HCT116 (cell line): ENCODE data around the gene ADAM8. TPM values are rescaled to one million over a fixed set of nuclear protein-coding genes. Genes with fewer than 3 reads are reported as not detected.

Experiments
- ATAC-seq: fragments of 200-7000 bp; cut with Tn5 transposase; 2 replicates; pipeline ENCODE4 v1.9.1; 2020; ENCODE audit warnings: mild to moderate bottlenecking, moderate library complexity
- BruUV-seq: library from RNA; stranded (reverse); fragments of 400-500 nt; replicated peaks from 2 replicates; lab custom pipeline; 2021; lab: Mats Ljungman, UMichigan
- CTCF ChIA-PET: fragments of 300-600 bp; sonication (Branson Sonifier 250); formaldehyde crosslinking; loops from one replicate; lab custom pipeline; 2021; ENCODE audit warnings: antibody characterized with exemption; lab: Charles Lee
- POLR2A ChIA-PET: fragments of 300-600, 350-600 bp; sonication (Branson Sonifier 250); formaldehyde crosslinking; loops from one replicate; lab custom pipeline; 2021; ENCODE audit warnings: antibody characterized with exemption; lab: Charles Lee
- RAD21 ChIA-PET, 2 experiments: fragments of 300-600 bp; sonication (Branson Sonifier 250); formaldehyde crosslinking; loops; one replicate each; lab custom pipeline; 2023; ENCODE audit warnings: low total read pairs in 2 of 2; ENCODE audit not compliant: uncharacterized antibody in 2 of 2, unreplicated experiment in 2 of 2, low non-redundant PET in 1 of 2; lab: Charles Lee
- DNase-seq: peaks from one replicate; pipeline ENCODE4 v3.0.0-alpha.2; 2010; ENCODE audit warnings: low read depth, low spot score
- H2AFZ ChIP-seq: fragments of 200-600 bp; shearing (Covaris generic), sonication (generic); 2 replicates; pipeline ENCODE4 v1.6.1; 2017; ENCODE audit warnings: low read depth, mixed run types, mixed read lengths, antibody characterized with exemption, low read length; ENCODE audit not compliant: poor library complexity, severe bottlenecking
- H3K27ac ChIP-seq: 2 replicates; pipeline ENCODE4 v1.5.1; 2012; ENCODE audit warnings: low read depth, low read length
- H3K27me3 ChIP-seq: fragments of 200-600 bp; sonication (generic); 2 replicates; pipeline ENCODE4 v1.6.1; 2016; ENCODE audit warnings: mixed run types, low read length, mixed read lengths; ENCODE audit not compliant: insufficient read depth
- H3K36me3 ChIP-seq, 2 experiments: fragments of 200-500 bp in 1 of 2; fragments of 200-600 bp in 1 of 2; sonication (Bioruptor generic) in 1 of 2; sonication (generic) in 1 of 2; 2 replicates each; pipeline versions ENCODE4 v1.5.1 to v1.6.1; 2014 to 2016; ENCODE audit warnings: low read length in 2 of 2, inconsistent platforms in 1 of 2, mixed read lengths in 1 of 2, mixed run types in 1 of 2; ENCODE audit not compliant: insufficient read depth in 2 of 2, control insufficient read depth in 1 of 2
- H3K4me1 ChIP-seq, 2 experiments: fragments of 200-600 bp in 1 of 2; sonication (generic) in 1 of 2; 2 replicates each; pipeline versions ENCODE4 v1.5.1 to v1.6.1; 2012 to 2017; ENCODE audit warnings: low read length in 2 of 2, inconsistent platforms in 1 of 2, mild to moderate bottlenecking in 1 of 2, mixed read lengths in 1 of 2, mixed run types in 1 of 2, moderate library complexity in 1 of 2; ENCODE audit not compliant: insufficient read depth in 2 of 2, control insufficient read depth in 1 of 2
- H3K4me2 ChIP-seq: fragments of 200-600 bp; sonication (generic); 2 replicates; pipeline ENCODE4 v1.6.1; 2017; ENCODE audit warnings: mixed run types, low read length, mixed read lengths
- H3K4me3 ChIP-seq, 2 experiments: fragments of 200-600 bp in 1 of 2; sonication (generic) in 1 of 2; replicated peaks in 1 of 2; 2 replicates each; pipeline ENCODE4 v1.5.1; 2011 to 2016; ENCODE audit warnings: low read length in 2 of 2, control low read depth in 1 of 2, low read depth in 1 of 2, mild to moderate bottlenecking in 1 of 2, mixed read lengths in 1 of 2, mixed run types in 1 of 2
- H3K79me2 ChIP-seq: fragments of 200-600 bp; sonication (generic); 2 replicates; pipeline ENCODE4 v1.6.1; 2017; ENCODE audit warnings: mild to moderate bottlenecking, mixed run types, low read length, moderate library complexity, mixed read lengths; ENCODE audit not compliant: insufficient read depth
- H3K9ac ChIP-seq: fragments of 200-600 bp; sonication (generic); 2 replicates; pipeline ENCODE4 v1.6.1; 2016; ENCODE audit warnings: low read length, mixed read lengths
- H3K9me2 ChIP-seq: fragments of 200-600 bp; sonication (generic), shearing (Covaris generic); 2 replicates; pipeline ENCODE4 v1.6.1; 2017; ENCODE audit warnings: mixed run types, mild to moderate bottlenecking, moderate library complexity; ENCODE audit not compliant: insufficient read depth
- H3K9me3 ChIP-seq, 2 experiments: fragments of 200-500 bp in 1 of 2; fragments of 200-600 bp in 1 of 2; sonication (Bioruptor generic) in 1 of 2; sonication (generic) in 1 of 2; 2 replicates each; pipeline ENCODE4 v1.6.1; 2014 to 2017; ENCODE audit warnings: low read length in 2 of 2, mixed read lengths in 2 of 2, inconsistent platforms in 1 of 2, low read depth in 1 of 2, mild to moderate bottlenecking in 1 of 2, mixed run types in 1 of 2, moderate library complexity in 1 of 2; ENCODE audit not compliant: control insufficient read depth in 1 of 2, insufficient read depth in 1 of 2
- H4K20me1 ChIP-seq: fragments of 200-600 bp; sonication (generic), shearing (Covaris generic); 2 replicates; pipeline ENCODE4 v1.6.1; 2017; ENCODE audit warnings: mixed run types, mild to moderate bottlenecking, moderate library complexity; ENCODE audit not compliant: insufficient read depth
- CBX3 ChIP-seq: IDR thresholded peaks from 2 replicates; pipeline ENCODE4 v1.6.1; 2012; ENCODE audit warnings: low read depth
- EGR1 ChIP-seq: IDR thresholded peaks from 2 replicates; pipeline ENCODE4 v1.6.1; 2012; ENCODE audit warnings: low read depth
- ELF1 ChIP-seq: IDR thresholded peaks from 2 replicates; pipeline ENCODE4 v1.6.1; 2012; ENCODE audit warnings: low read depth, borderline replicate concordance
- FOSL1 ChIP-seq: IDR thresholded peaks from 2 replicates; pipeline ENCODE4 v1.6.1; 2012; ENCODE audit warnings: low read depth
- SRF ChIP-seq: IDR thresholded peaks from 2 replicates; pipeline ENCODE4 v1.6.1; 2012; ENCODE audit warnings: low read depth
- ZFX ChIP-seq: fragments of 450-650 bp; IDR thresholded peaks from 2 replicates; pipeline ENCODE4 v1.6.1; 2017
- intact Hi-C: fragments of 100-400 bp; cut with micrococcal nuclease; formaldehyde crosslinking; loops from 2 replicates; pipeline ENCODE4 v1.10.0; 2022
- total RNA-seq: library from RNA; stranded (reverse); gene quantifications from one replicate; pipeline ENCODE4 v1.2.1, GENCODE V29; 2021; ENCODE audit not compliant: unreplicated experiment
- TF ChIP-seq, protein P1 (sequence below): IDR thresholded peaks from 2 replicates; pipeline ENCODE4 v1.6.1; 2012
- TF ChIP-seq, protein P2 (sequence below), 3 experiments: fragments of 200-600 bp in 1 of 3; sonication (generic) in 1 of 3; IDR thresholded peaks in 2 of 3; conservative IDR thresholded peaks in 1 of 3; 2 replicates each; pipeline ENCODE4 v1.5.1; 2012 to 2017; ENCODE audit warnings: low read depth in 2 of 3, low read length in 2 of 3, antibody characterized with exemption in 1 of 3, borderline replicate concordance in 1 of 3, control low read depth in 1 of 3, mild to moderate bottlenecking in 1 of 3, mixed read lengths in 1 of 3, mixed run types in 1 of 3, moderate library complexity in 1 of 3; ENCODE audit not compliant: insufficient read depth in 1 of 3

Gene ADAM8
- total RNA-seq, 1 experiment from 2014 or later: 4.1 TPM

- DNase-seq: no peak
- ChIA-PET CTCF (no interaction called here), POLR2A (no interaction called here), RAD21 (no interaction called here)
- Histone ChIP-seq H3K36me3 (no peaks in the 10 kb centered on the region; a peak in 1 of 4 replicates), H3K9me3 (no peaks in the 10 kb centered on the region), H3K4me3 (no peak overlapping the region), H3K9ac (no peak overlapping the region), H4K20me1 (no peaks in the 10 kb centered on the region), H3K4me1 (peaks cover 0 to 6% of the 10 kb centered on the region in 2 experiments; a peak in 1 of 4 replicates), H3K79me2 (no peaks in the 10 kb centered on the region), H3K9me2 (no peaks in the 10 kb centered on the region), H3K4me2 (no peak overlapping the region), H3K27me3 (no peaks in the 10 kb centered on the region), H2AFZ (no peak overlapping the region), H3K27ac (no peak overlapping the region)
- intact Hi-C loops: no loop called here
- no peak for ATAC-seq
- TF ChIP-seq EGR1 (no peak), CBX3 (no peak), ELF1 (no peak), ZFX (no peak)
- TF ChIP-seq, protein P1, sequence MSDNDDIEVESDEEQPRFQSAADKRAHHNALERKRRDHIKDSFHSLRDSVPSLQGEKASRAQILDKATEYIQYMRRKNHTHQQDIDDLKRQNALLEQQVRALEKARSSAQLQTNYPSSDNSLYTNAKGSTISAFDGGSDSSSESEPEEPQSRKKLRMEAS: no peak
- TF ChIP-seq, protein P2, sequence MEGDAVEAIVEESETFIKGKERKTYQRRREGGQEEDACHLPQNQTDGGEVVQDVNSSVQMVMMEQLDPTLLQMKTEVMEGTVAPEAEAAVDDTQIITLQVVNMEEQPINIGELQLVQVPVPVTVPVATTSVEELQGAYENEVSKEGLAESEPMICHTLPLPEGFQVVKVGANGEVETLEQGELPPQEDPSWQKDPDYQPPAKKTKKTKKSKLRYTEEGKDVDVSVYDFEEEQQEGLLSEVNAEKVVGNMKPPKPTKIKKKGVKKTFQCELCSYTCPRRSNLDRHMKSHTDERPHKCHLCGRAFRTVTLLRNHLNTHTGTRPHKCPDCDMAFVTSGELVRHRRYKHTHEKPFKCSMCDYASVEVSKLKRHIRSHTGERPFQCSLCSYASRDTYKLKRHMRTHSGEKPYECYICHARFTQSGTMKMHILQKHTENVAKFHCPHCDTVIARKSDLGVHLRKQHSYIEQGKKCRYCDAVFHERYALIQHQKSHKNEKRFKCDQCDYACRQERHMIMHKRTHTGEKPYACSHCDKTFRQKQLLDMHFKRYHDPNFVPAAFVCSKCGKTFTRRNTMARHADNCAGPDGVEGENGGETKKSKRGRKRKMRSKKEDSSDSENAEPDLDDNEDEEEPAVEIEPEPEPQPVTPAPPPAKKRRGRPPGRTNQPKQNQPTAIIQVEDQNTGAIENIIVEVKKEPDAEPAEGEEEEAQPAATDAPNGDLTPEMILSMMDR (IDR thresholded peaks at IDR 0.05 in 2 of 3, conservative IDR thresholded peaks at IDR 0.05 in 1 of 3; ENCODE audit: borderline replicate concordance in 1 of 3, insufficient read depth in 1 of 3, low read depth in 2 of 3, low read length in 2 of 3): no peak
- BruUV-seq: no TSS peak
Measured at GRCh38 chr10:133293810-133294119, 17.1 kb upstream of the ADAM8 start.

- Histone ChIP-seq H3K27ac (no peak overlapping the region), H3K79me2 (no peaks in the 10 kb centered on the region), H3K4me1 (peaks cover 0 to 6% of the 10 kb centered on the region in 2 experiments; a peak in 1 of 4 replicates), H4K20me1 (no peaks in the 10 kb centered on the region), H3K9ac (no peak overlapping the region), H3K27me3 (no peaks in the 10 kb centered on the region), H3K4me3 (no peak overlapping the region), H2AFZ (no peak overlapping the region), H3K4me2 (no peak overlapping the region), H3K9me3 (no peaks in the 10 kb centered on the region), H3K36me3 (no peaks in the 10 kb centered on the region; a peak in 1 of 4 replicates), H3K9me2 (no peaks in the 10 kb centered on the region)
- BruUV-seq: no TSS peak
- ChIA-PET RAD21 (no interaction called here), POLR2A (no interaction called here), CTCF (no interaction called here)
- intact Hi-C loops: no loop called here
- no peak for DNase-seq
- TF ChIP-seq CBX3: no peak
- TF ChIP-seq FOSL1: peak; percentile 30; the same call in 1 of the 2 replicates
- TF ChIP-seq SRF: no peak
- ATAC-seq: no peak
Measured at GRCh38 chr10:133292919-133293809, 16.5 kb upstream of the ADAM8 start.
